NCI-H82 (cell line): ENCODE results near the gene ASPN.
"Not testable (repeated sequence)": the region's sequence is repeated elsewhere in the genome, so short reads cannot be mapped to it uniquely, and the experiment has no call there.

Source experiments
- DNase-seq: peaks from one replicate; lab custom pipeline; 2025; lab: John Stamatoyannopoulos, UW

The ASPN gene

GRCh38 chr9:92411157-92411556, 71.1 kb downstream of the ASPN start:
- not testable (repeated sequence) for DNase-seq

- DNase-seq = no peak
Observed at GRCh38 chr9:92408747-92409478, 73.4 kb downstream of the ASPN start.

DNA sequence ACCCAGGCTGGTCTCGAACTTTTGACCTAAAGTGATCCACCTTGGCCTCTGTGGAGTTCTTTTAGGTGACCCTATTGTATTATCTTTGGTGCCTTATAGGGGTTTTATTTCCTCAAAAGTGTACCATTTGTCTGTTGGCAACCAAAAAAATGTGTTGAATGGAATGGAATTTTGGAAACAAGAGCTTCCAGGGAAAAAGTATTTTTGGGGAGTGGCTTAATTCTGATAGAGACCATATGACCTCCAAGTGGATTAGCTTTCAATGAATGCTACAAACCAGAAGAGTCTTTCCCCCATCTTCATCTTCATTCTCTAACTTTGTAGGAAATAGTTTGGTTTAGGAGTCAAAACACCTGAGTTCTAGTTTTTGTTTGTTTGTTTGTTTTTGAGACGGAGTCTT, 74.5 kb downstream of the ASPN start:
- DNase-seq = no peak

DNA sequence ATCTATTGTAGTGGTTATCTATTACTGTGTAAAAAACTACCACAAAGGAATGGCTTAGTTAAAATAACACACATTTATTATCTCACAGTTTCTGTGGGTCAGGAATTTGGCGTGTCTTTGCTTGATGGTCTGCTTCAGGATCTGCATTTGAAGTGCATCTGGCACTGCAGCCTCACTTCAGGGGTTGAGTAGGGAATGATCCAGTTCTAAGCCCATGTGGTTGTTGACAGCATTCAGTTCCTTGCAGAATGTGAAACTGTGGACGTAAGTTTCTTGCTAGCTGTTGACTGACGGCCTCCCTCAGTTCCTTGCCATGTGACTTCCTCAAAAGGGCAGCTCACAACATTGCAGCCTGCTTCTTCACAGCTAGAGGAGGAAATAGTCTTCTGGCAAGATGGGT, 75.8 kb downstream of the ASPN start:
- no peak for DNase-seq
